Measurements from ENCODE around the gene AGMAT.

DNA sequence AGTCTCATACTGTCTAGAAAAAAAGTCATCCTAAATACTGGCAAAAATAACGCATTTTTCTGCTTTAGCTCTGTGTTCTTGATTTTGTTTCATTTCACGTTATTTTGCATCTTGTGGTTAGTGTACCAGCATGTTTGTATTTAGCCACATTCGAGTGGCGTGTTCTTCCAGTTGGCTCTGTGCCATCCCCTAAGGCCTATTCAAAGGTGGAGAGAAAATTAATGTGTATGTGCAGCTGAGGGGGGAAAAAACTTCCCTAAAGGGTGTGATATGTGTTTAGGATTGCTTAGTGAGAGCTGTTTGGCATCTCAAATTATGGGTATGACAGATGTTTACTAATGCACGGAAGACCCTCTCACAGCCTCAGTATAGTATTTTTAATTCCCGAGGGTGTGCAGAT, 46.1 kb downstream of the AGMAT start:
- TF ChIP-seq, protein P1, sequence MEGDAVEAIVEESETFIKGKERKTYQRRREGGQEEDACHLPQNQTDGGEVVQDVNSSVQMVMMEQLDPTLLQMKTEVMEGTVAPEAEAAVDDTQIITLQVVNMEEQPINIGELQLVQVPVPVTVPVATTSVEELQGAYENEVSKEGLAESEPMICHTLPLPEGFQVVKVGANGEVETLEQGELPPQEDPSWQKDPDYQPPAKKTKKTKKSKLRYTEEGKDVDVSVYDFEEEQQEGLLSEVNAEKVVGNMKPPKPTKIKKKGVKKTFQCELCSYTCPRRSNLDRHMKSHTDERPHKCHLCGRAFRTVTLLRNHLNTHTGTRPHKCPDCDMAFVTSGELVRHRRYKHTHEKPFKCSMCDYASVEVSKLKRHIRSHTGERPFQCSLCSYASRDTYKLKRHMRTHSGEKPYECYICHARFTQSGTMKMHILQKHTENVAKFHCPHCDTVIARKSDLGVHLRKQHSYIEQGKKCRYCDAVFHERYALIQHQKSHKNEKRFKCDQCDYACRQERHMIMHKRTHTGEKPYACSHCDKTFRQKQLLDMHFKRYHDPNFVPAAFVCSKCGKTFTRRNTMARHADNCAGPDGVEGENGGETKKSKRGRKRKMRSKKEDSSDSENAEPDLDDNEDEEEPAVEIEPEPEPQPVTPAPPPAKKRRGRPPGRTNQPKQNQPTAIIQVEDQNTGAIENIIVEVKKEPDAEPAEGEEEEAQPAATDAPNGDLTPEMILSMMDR (IDR thresholded peaks at IDR 0.05; ENCODE audit: low read length) = no peak
- no peak for TF ChIP-seq EZH2 (IDR thresholded peaks at IDR 0.05; ENCODE audit: borderline replicate concordance, low read length)
